Tibial nerve (tissue), 4 donors: ENCODE measurements around the gene ARHGAP21.

Experiments used
- CTCF ChIP-seq, 5 experiments: fragments of 200-600 bp in 3 of 5; fragments of 450-650 bp in 2 of 5; sonication (generic) in 3 of 5; IDR thresholded peaks; one replicate each; pipeline ENCODE4 v1.5.1; 2016 to 2019; ENCODE audit warnings: antibody characterized with exemption in 5 of 5, mild to moderate bottlenecking in 3 of 5, moderate library complexity in 2 of 5
- EP300 ChIP-seq, 2 donors: sonication (generic); formaldehyde crosslinking; IDR thresholded peaks; one replicate each; pipeline ENCODE4 v1.6.1; 2017; ENCODE audit warnings: antibody characterized with exemption in 2 of 2, mild to moderate bottlenecking in 1 of 2
- POLR2A ChIP-seq, 2 donors: fragments of 450-650 bp; IDR thresholded peaks; one replicate each; pipeline ENCODE4 v1.6.1; 2017; ENCODE audit warnings: antibody characterized with exemption in 2 of 2, mild to moderate bottlenecking in 2 of 2, moderate library complexity in 2 of 2

- no peak for TF ChIP-seq CTCF (IDR thresholded peaks at IDR 0.05)
- TF ChIP-seq EP300 (IDR thresholded peaks at IDR 0.05) = no peak
- no peak for TF ChIP-seq POLR2A (IDR thresholded peaks at IDR 0.05)
Observed at GRCh38 chr10:24625778-24626177, 97.9 kb downstream of the ARHGAP21 start.
